ENCODE measurements around the gene CCDC63.

GRCh38 chr12:110913119-110914056 is 66.6 kb downstream of the CCDC63 start:
- TF ChIP-seq CTCF (IDR thresholded peaks at IDR 0.05) (no peak), POLR2AphosphoS5 (IDR thresholded peaks at IDR 0.05; ENCODE audit: low read depth, low read length) (no peak)

Data from Panc1 (cell line).